Measurements from ENCODE around the gene WDFY1.

DNA sequence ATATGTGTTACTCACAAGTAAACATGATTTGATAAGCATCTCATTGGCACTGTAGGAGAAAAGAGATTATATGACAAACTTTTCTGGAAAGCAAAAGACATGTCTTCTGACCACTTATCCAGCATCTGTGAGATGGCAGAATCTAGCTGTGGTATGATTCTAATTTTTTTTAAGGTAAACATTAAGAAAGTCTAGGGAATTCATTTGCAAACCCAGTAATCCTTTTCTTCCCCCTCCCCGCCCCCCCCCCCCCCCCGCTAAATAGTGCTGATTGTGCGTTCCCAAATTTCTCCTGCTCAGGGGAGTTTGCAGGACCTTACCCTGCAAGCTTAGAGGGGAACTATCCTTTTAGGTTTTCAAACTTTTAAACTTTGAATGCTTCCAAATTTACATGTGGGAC, 24.2 kb upstream of the WDFY1 start:
- TF ChIP-seq, protein P1, sequence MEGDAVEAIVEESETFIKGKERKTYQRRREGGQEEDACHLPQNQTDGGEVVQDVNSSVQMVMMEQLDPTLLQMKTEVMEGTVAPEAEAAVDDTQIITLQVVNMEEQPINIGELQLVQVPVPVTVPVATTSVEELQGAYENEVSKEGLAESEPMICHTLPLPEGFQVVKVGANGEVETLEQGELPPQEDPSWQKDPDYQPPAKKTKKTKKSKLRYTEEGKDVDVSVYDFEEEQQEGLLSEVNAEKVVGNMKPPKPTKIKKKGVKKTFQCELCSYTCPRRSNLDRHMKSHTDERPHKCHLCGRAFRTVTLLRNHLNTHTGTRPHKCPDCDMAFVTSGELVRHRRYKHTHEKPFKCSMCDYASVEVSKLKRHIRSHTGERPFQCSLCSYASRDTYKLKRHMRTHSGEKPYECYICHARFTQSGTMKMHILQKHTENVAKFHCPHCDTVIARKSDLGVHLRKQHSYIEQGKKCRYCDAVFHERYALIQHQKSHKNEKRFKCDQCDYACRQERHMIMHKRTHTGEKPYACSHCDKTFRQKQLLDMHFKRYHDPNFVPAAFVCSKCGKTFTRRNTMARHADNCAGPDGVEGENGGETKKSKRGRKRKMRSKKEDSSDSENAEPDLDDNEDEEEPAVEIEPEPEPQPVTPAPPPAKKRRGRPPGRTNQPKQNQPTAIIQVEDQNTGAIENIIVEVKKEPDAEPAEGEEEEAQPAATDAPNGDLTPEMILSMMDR (IDR thresholded peaks at IDR 0.05) = no peak
- TF ChIP-seq POLR2A (IDR thresholded peaks at IDR 0.05) = no peak
